Middle frontal gyrus (tissue), 1 donor: Measurements from ENCODE around the gene SOX15.
"Not testable (repeated sequence)": the region's sequence is repeated elsewhere in the genome, so short reads cannot be mapped to it uniquely, and the experiment has no call there.

Experiments
- DNase-seq: peaks from one replicate; pipeline ENCODE4 v3.0.0-alpha.2; 2015; ENCODE audit warnings: low spot score; ENCODE audit errors: extremely low spot score

The SOX15 gene

DNA sequence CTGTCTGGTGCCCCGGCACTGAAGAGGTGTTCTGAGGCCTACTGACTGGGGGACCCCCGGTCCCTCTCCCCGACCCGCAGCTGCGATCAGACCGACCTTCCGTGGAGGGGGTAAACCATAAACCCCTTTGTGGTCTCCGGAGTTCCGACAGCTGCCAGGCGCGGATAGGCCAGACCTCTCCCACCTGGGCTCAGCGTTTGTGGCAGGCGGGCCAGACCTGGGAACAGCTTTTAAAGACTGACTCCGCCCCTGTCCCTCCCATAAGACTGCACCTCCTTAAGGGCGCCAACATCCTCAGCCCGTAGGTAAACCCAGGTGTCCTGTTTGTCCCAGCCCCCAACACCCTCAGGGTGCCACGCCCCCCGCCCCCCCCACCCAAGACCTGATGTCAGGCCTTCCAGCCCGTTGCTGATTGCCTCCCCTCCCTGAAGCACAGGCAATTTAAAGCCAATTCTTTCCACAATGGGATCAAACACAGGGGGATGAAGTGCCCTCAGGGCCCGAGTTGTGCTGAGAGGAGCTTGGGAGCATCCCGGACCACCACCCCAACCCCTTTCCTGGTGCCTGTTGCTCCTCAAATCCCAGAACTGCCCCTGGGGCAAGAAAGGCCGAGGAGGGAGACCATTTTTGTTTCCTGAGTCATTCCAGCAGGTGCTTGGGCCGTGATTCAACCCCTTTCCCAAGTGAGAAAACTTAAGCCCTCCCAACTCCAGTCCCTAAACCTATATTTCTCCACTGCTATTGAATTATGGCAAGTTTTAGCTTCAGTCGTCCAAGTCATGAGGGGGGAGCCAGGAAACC, at the start of gene SOX15:
Gene SOX15, minus strand, starts transcription at position 204 of the 801 bp plus-strand sequence. CDS start 418 bp downstream, outside the sequence.
- DNase-seq, result no peak

DNA sequence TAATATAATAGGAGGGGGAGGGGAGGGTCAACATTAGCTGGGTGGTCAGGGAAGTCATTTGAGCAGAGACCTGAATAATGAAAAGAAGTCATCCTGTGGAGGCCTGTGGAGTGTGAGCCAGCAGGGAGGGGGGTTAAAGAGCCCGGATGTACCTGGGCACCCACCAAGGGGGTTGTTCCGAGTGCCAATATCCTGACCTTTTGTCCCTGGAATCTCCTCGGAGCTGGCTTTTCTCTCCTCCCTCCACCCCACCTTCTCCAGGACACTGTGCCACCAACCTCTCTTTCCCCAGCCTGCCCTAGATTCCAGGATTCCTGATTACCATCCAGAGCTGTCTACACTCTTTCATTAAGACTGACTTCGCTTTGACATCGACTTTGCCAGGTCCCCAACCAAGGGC, 46.3 kb upstream of the SOX15 start:
- DNase-seq, result no peak

DNA sequence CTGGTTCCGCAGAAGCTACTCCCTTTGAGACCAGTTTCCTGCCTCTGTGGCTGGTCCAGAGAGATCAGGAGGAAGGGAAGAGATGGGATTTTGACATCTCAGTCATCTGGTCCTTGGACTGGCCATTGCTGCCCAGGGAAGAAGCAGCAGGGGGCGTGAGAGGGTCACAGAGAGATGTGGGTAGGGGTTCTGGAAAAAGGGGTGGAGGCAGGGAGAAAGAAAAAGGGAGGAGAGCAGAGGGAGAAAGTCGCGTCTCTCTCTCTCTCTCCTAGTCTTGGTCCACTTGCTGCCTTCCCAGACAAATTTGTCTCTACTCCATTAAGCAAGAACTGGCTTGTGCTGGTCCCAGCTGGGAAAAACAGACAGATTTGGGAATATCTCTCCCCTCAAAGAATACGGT, 44.5 kb upstream of the SOX15 start:
- DNase-seq, result no peak

GRCh38 chr17:7633093-7633492, 43.2 kb upstream of the SOX15 start:
- no peak for DNase-seq

DNA sequence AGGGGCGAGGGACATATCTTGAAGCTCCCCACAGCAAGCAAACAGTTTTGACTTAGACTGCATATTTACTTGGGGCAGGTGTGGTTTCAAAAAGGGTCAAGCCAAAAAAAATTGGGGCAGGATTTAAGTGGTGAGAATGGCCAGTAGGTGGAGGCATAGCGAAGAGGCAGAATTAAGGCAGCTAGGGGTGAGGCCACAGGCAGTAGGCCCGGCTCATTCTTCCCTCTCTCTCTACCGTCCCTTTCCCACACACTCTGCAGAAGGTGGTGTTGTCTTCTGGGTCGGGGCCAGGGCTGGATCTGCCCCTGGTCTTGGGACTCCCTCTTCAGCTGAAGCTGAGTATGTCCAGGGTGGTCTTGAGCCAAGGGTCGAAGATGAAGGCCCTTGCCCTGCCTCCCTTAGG, 42.6 kb upstream of the SOX15 start:
- no peak for DNase-seq

- no peak for DNase-seq
Measured at GRCh38 chr17:7631398-7632380, 41.8 kb upstream of the SOX15 start.

- no peak for DNase-seq
Measured at GRCh38 chr17:7629939-7630571, 40.2 kb upstream of the SOX15 start, which contains the start of gene SHBG. Gene SHBG (plus strand): TSS chr17:7630135. CDS start chr17:7630173, 38 bp downstream.

- peak; percentile 85 for DNase-seq
Measured at GRCh38 chr17:7627250-7628121, 37.6 kb upstream of the SOX15 start, which contains the start of gene SAT2. Gene SAT2 (minus strand): TSS chr17:7627821. CDS start chr17:7627635, 186 bp downstream.

- DNase-seq, result no peak
Measured at GRCh38 chr17:7626956-7627249, 37.0 kb upstream of the SOX15 start.

DNA sequence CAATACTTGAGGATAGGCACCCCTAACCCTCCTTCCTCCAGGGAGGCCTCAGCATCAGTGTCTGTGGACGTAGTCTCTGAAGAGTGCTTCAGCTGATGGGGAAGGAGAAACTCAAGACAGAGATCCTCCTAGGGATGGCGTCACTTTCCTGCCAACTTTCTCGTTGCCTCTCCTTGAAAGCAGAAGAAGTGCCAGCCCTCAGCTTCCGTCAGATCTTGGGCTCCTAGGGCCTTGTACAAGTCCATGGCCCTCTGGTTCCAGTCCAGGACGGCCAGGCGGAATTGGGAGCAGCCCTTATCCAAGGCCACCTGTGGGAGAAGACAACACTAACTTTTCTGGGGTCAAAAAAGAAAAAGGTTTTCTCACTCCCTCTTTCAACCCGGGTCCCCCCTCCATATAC, 36.4 kb upstream of the SOX15 start:
- DNase-seq, result no peak

DNA sequence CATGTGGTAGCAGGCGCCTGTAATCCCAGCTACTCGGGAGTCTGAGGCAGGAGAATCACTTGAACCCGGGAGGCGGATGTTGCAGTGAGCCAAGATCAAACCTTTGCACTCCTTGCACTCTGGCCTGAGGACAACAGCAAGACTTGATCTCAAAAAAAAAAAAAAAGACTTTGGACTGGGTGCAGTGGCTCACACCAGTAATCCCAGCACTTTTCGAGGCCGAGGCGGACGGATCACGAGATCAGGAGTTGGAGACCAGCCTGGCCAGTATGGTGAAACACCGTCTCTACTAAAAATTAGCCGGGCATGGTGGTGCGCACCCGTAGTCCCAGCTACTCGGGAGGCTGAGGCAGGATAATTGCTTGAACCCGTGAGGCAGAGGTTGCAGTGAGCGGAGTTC, 35.9 kb upstream of the SOX15 start:
- DNase-seq, result not testable (repeated sequence)

DNA sequence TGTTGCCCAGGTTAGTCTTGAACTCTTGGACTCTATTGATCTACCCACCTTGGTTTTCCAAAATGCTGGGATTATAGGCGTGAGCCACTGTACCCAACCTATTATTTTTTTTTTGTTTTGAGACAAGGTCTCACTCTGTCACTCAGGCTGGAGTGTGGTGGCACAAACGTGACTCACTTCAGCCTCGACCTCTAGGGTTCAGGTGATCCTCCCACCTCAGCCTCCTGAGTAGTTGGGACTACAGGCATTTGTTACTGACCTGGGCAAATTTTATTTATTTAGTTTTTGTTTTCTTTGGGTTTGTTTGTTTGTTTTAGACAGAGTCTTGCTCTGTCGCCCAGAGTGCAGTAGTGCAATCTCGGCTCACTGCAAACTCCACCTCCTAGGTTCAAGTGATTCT, 33.8 kb upstream of the SOX15 start:
- DNase-seq, result no peak

- DNase-seq, result no peak
Measured at GRCh38 chr17:7620835-7621234, 30.9 kb upstream of the SOX15 start.

- DNase-seq, result no peak
Measured at GRCh38 chr17:7618608-7619007, 28.7 kb upstream of the SOX15 start.

DNA sequence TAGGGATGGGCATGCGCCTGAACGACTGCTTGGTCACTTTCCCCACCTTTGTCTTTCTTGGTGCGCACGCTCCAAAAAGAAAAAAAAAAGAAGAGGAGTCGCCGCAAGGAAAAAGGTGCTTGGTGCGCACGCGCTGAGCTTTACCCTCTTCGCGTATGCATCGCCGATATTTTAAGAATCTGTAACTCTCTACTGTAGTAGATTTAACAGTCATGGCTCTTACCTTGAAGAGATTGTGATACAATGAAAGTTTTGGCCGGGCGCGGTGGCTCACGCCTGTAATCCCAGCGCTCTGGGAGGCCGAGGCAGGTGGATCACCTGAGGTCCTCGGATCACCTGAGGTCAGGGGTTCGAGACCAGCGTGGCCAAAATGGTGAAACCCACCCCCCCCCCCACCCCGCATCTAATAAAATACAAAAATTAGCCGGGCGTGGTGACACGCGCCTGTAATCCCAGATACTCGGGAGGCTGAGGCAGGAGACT, 25.4 kb upstream of the SOX15 start:
- DNase-seq, result no peak

GRCh38 chr17:7614425-7615264, 24.8 kb upstream of the SOX15 start, which contains the start of gene FXR2:
Gene FXR2 (minus strand): TSS chr17:7614897. CDS start chr17:7614532, 365 bp downstream.
- peak; percentile 98 for DNase-seq

- DNase-seq, result no peak
Measured at GRCh38 chr17:7613769-7614424, 24.0 kb upstream of the SOX15 start.

GRCh38 chr17:7612294-7612640, 22.4 kb upstream of the SOX15 start:
- DNase-seq, result no peak

DNA sequence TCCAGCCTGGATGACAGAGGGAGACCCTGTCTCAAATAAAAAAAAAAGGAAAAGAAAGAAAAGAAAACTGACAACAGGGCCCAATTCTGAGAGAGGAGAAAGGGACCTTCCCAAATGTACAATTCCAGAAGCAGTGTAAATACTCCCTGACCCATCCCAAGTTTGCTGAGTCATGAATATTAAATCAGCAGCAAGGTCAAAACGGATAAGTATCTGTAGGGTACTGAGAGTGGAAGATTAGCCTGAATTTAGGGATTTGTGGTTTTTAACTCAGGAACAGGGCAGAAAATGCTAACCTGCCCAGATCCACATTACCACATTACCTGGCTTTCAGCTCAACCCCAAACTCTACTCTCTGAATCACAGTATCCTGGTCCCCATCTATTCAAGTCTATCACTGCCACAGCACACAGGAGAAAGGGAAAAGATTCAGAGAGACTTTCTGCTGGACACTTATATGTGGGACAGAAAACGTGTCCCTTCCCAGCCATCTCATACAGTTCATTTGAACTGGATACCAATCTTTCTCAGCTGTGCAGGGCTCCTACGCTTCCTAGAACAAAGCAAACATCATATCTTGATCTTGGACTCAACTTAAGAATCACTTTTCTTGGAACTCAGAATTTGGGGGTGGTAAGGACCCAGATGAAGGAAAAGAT, 21.9 kb upstream of the SOX15 start:
- DNase-seq, result no peak
